GM21390 (cell line): ENCODE data around the gene MFN1.
A peak's percentile ranks its signal among the peaks of the same experiment; 100 is the strongest.

Experiments
- ATAC-seq: cut with Tn5 transposase; IDR thresholded peaks from one replicate; pipeline ENCODE4 v1.9.1; 2021; ENCODE audit not compliant: unreplicated experiment

The MFN1 gene

GRCh38 chr3:179336345-179336929 lies 11.1 kb upstream of the MFN1 start:
- ATAC-seq = no peak

GRCh38 chr3:179348325-179349013 lies 960 bp downstream of the MFN1 start:
- peak; percentile 67 for ATAC-seq

GRCh38 chr3:179355996-179356395 lies 8.5 kb downstream of the MFN1 start:
- ATAC-seq = no peak

- ATAC-seq = no peak
Observed at GRCh38 chr3:179363332-179363731, 15.8 kb downstream of the MFN1 start.

GRCh38 chr3:179369621-179370020 lies 22.1 kb downstream of the MFN1 start:
- ATAC-seq = no peak

GRCh38 chr3:179373938-179374337 lies 26.4 kb downstream of the MFN1 start:
- ATAC-seq = no peak

- ATAC-seq = no peak
Observed at GRCh38 chr3:179375091-179375999, 27.8 kb downstream of the MFN1 start.

- ATAC-seq = no peak
Observed at GRCh38 chr3:179376474-179376873, 29.0 kb downstream of the MFN1 start.

GRCh38 chr3:179391906-179392305 lies 44.4 kb downstream of the MFN1 start:
- no peak for ATAC-seq

- no peak for ATAC-seq
Observed at GRCh38 chr3:179398574-179399231, 51.2 kb downstream of the MFN1 start.

- ATAC-seq = no peak
Observed at GRCh38 chr3:179401561-179401960, 54.1 kb downstream of the MFN1 start.

GRCh38 chr3:179402963-179403362 lies 55.5 kb downstream of the MFN1 start:
- no peak for ATAC-seq

- no peak for ATAC-seq
Observed at GRCh38 chr3:179404307-179404706, 56.8 kb downstream of the MFN1 start.

- ATAC-seq = no peak
Observed at GRCh38 chr3:179410331-179410730, 62.8 kb downstream of the MFN1 start.

GRCh38 chr3:179410999-179411398 lies 63.5 kb downstream of the MFN1 start:
- peak; percentile 47 for ATAC-seq

- no peak for ATAC-seq
Observed at GRCh38 chr3:179414804-179415203, 67.3 kb downstream of the MFN1 start.

- no peak for ATAC-seq
Observed at GRCh38 chr3:179415377-179415776, 67.9 kb downstream of the MFN1 start.

- no peak for ATAC-seq
Observed at GRCh38 chr3:179416681-179417080, 69.2 kb downstream of the MFN1 start.

- ATAC-seq = no peak
Observed at GRCh38 chr3:179418610-179419009, 71.1 kb downstream of the MFN1 start.

- no peak for ATAC-seq
Observed at GRCh38 chr3:179421500-179421899, 74.0 kb downstream of the MFN1 start.

GRCh38 chr3:179425075-179425474 lies 77.6 kb downstream of the MFN1 start:
- ATAC-seq = no peak
